HCT116 (cell line): ENCODE results near the gene ARGLU1. TPM values are rescaled to one million over a fixed set of nuclear protein-coding genes. Genes with fewer than 3 reads are reported as not detected.

ENCODE experiments used
- ATAC-seq: fragments of 200-7000 bp; cut with Tn5 transposase; 2 replicates; pipeline ENCODE4 v1.9.1; 2020; ENCODE audit warnings: mild to moderate bottlenecking, moderate library complexity
- BruUV-seq: library from RNA; stranded (reverse); fragments of 400-500 nt; replicated peaks from 2 replicates; lab custom pipeline; 2021; lab: Mats Ljungman, UMichigan
- CTCF ChIA-PET: fragments of 300-600 bp; sonication (Branson Sonifier 250); formaldehyde crosslinking; loops from one replicate; lab custom pipeline; 2021; ENCODE audit warnings: antibody characterized with exemption; lab: Charles Lee
- POLR2A ChIA-PET: fragments of 300-600, 350-600 bp; sonication (Branson Sonifier 250); formaldehyde crosslinking; loops from one replicate; lab custom pipeline; 2021; ENCODE audit warnings: antibody characterized with exemption; lab: Charles Lee
- RAD21 ChIA-PET, 2 experiments: fragments of 300-600 bp; sonication (Branson Sonifier 250); formaldehyde crosslinking; loops; one replicate each; lab custom pipeline; 2023; ENCODE audit warnings: low total read pairs in 2 of 2; ENCODE audit not compliant: uncharacterized antibody in 2 of 2, unreplicated experiment in 2 of 2, low non-redundant PET in 1 of 2; lab: Charles Lee
- DNase-seq: peaks from one replicate; pipeline ENCODE4 v3.0.0-alpha.2; 2010; ENCODE audit warnings: low read depth, low spot score
- H2AFZ ChIP-seq: fragments of 200-600 bp; shearing (Covaris generic), sonication (generic); 2 replicates; pipeline ENCODE4 v1.6.1; 2017; ENCODE audit warnings: low read depth, mixed run types, mixed read lengths, antibody characterized with exemption, low read length; ENCODE audit not compliant: poor library complexity, severe bottlenecking
- H3K27ac ChIP-seq: 2 replicates; pipeline ENCODE4 v1.5.1; 2012; ENCODE audit warnings: low read depth, low read length
- H3K27me3 ChIP-seq: fragments of 200-600 bp; sonication (generic); 2 replicates; pipeline ENCODE4 v1.6.1; 2016; ENCODE audit warnings: mixed run types, low read length, mixed read lengths; ENCODE audit not compliant: insufficient read depth
- H3K36me3 ChIP-seq, 2 experiments: fragments of 200-500 bp in 1 of 2; fragments of 200-600 bp in 1 of 2; sonication (Bioruptor generic) in 1 of 2; sonication (generic) in 1 of 2; 2 replicates each; pipeline versions ENCODE4 v1.5.1 to v1.6.1; 2014 to 2016; ENCODE audit warnings: low read length in 2 of 2, inconsistent platforms in 1 of 2, mixed read lengths in 1 of 2, mixed run types in 1 of 2; ENCODE audit not compliant: insufficient read depth in 2 of 2, control insufficient read depth in 1 of 2
- H3K4me1 ChIP-seq, 2 experiments: fragments of 200-600 bp in 1 of 2; sonication (generic) in 1 of 2; 2 replicates each; pipeline versions ENCODE4 v1.5.1 to v1.6.1; 2012 to 2017; ENCODE audit warnings: low read length in 2 of 2, inconsistent platforms in 1 of 2, mild to moderate bottlenecking in 1 of 2, mixed read lengths in 1 of 2, mixed run types in 1 of 2, moderate library complexity in 1 of 2; ENCODE audit not compliant: insufficient read depth in 2 of 2, control insufficient read depth in 1 of 2
- H3K4me2 ChIP-seq: fragments of 200-600 bp; sonication (generic); 2 replicates; pipeline ENCODE4 v1.6.1; 2017; ENCODE audit warnings: mixed run types, low read length, mixed read lengths
- H3K4me3 ChIP-seq, 2 experiments: fragments of 200-600 bp in 1 of 2; sonication (generic) in 1 of 2; replicated peaks in 1 of 2; 2 replicates each; pipeline ENCODE4 v1.5.1; 2011 to 2016; ENCODE audit warnings: low read length in 2 of 2, control low read depth in 1 of 2, low read depth in 1 of 2, mild to moderate bottlenecking in 1 of 2, mixed read lengths in 1 of 2, mixed run types in 1 of 2
- H3K79me2 ChIP-seq: fragments of 200-600 bp; sonication (generic); 2 replicates; pipeline ENCODE4 v1.6.1; 2017; ENCODE audit warnings: mild to moderate bottlenecking, mixed run types, low read length, moderate library complexity, mixed read lengths; ENCODE audit not compliant: insufficient read depth
- H3K9ac ChIP-seq: fragments of 200-600 bp; sonication (generic); 2 replicates; pipeline ENCODE4 v1.6.1; 2016; ENCODE audit warnings: low read length, mixed read lengths
- H3K9me2 ChIP-seq: fragments of 200-600 bp; sonication (generic), shearing (Covaris generic); 2 replicates; pipeline ENCODE4 v1.6.1; 2017; ENCODE audit warnings: mixed run types, mild to moderate bottlenecking, moderate library complexity; ENCODE audit not compliant: insufficient read depth
- H3K9me3 ChIP-seq, 2 experiments: fragments of 200-500 bp in 1 of 2; fragments of 200-600 bp in 1 of 2; sonication (Bioruptor generic) in 1 of 2; sonication (generic) in 1 of 2; 2 replicates each; pipeline ENCODE4 v1.6.1; 2014 to 2017; ENCODE audit warnings: low read length in 2 of 2, mixed read lengths in 2 of 2, inconsistent platforms in 1 of 2, low read depth in 1 of 2, mild to moderate bottlenecking in 1 of 2, mixed run types in 1 of 2, moderate library complexity in 1 of 2; ENCODE audit not compliant: control insufficient read depth in 1 of 2, insufficient read depth in 1 of 2
- H4K20me1 ChIP-seq: fragments of 200-600 bp; sonication (generic), shearing (Covaris generic); 2 replicates; pipeline ENCODE4 v1.6.1; 2017; ENCODE audit warnings: mixed run types, mild to moderate bottlenecking, moderate library complexity; ENCODE audit not compliant: insufficient read depth
- CBX3 ChIP-seq: IDR thresholded peaks from 2 replicates; pipeline ENCODE4 v1.6.1; 2012; ENCODE audit warnings: low read depth
- CEBPB ChIP-seq: IDR thresholded peaks from 2 replicates; pipeline ENCODE4 v1.6.1; 2012; ENCODE audit warnings: low read depth
- CTCF ChIP-seq, 3 experiments: fragments of 200-600 bp in 1 of 3; sonication (generic) in 1 of 3; IDR thresholded peaks in 2 of 3; conservative IDR thresholded peaks in 1 of 3; 2 replicates each; pipeline ENCODE4 v1.5.1; 2012 to 2017; ENCODE audit warnings: low read depth in 2 of 3, low read length in 2 of 3, antibody characterized with exemption in 1 of 3, borderline replicate concordance in 1 of 3, control low read depth in 1 of 3, mild to moderate bottlenecking in 1 of 3, mixed read lengths in 1 of 3, mixed run types in 1 of 3, moderate library complexity in 1 of 3; ENCODE audit not compliant: insufficient read depth in 1 of 3
- EGR1 ChIP-seq: IDR thresholded peaks from 2 replicates; pipeline ENCODE4 v1.6.1; 2012; ENCODE audit warnings: low read depth
- ELF1 ChIP-seq: IDR thresholded peaks from 2 replicates; pipeline ENCODE4 v1.6.1; 2012; ENCODE audit warnings: low read depth, borderline replicate concordance
- EZH2phosphoT487 ChIP-seq: fragments of 200-600 bp; IDR thresholded peaks from 2 replicates; pipeline ENCODE4 v1.6.1; 2018; ENCODE audit warnings: antibody characterized with exemption, borderline replicate concordance
- FOSL1 ChIP-seq: IDR thresholded peaks from 2 replicates; pipeline ENCODE4 v1.6.1; 2012; ENCODE audit warnings: low read depth
- POLR2A ChIP-seq: IDR thresholded peaks from 2 replicates; pipeline ENCODE4 v1.7.0; 2011; ENCODE audit warnings: borderline replicate concordance; ENCODE audit not compliant: insufficient read depth, insufficient read length; ENCODE audit errors: extremely low read depth
- POLR2AphosphoS5 ChIP-seq: IDR thresholded peaks from 2 replicates; pipeline ENCODE4 v1.6.1; 2011; ENCODE audit warnings: mild to moderate bottlenecking, low read depth, low read length, moderate library complexity
- RAD21 ChIP-seq: IDR thresholded peaks from 2 replicates; pipeline ENCODE4 v1.6.1; 2012; ENCODE audit warnings: low read depth, mild to moderate bottlenecking
- SP1 ChIP-seq: IDR thresholded peaks from 2 replicates; pipeline ENCODE4 v1.6.1; 2012; ENCODE audit warnings: low read depth
- SRF ChIP-seq: IDR thresholded peaks from 2 replicates; pipeline ENCODE4 v1.6.1; 2012; ENCODE audit warnings: low read depth
- YY1 ChIP-seq: IDR thresholded peaks from 2 replicates; pipeline ENCODE4 v1.6.1; 2011; ENCODE audit warnings: low read length, low read depth, moderate library complexity, mild to moderate bottlenecking; ENCODE audit not compliant: insufficient replicate concordance; ENCODE audit errors: extremely low read depth
- ZNF274 ChIP-seq: fragments of 200-500 bp; sonication (Bioruptor generic); IDR thresholded peaks from 2 replicates; pipeline ENCODE4 v1.6.1; 2014; ENCODE audit warnings: mild to moderate bottlenecking, low read depth, low read length, inconsistent platforms
- intact Hi-C: fragments of 100-400 bp; cut with micrococcal nuclease; formaldehyde crosslinking; loops from 2 replicates; pipeline ENCODE4 v1.10.0; 2022
- total RNA-seq: library from RNA; stranded (reverse); gene quantifications from one replicate; pipeline ENCODE4 v1.2.1, GENCODE V29; 2021; ENCODE audit not compliant: unreplicated experiment
- TF ChIP-seq, protein P1 (sequence below): IDR thresholded peaks from 2 replicates; pipeline ENCODE4 v1.6.1; 2012
- TF ChIP-seq, protein P2 (sequence below): IDR thresholded peaks from 2 replicates; pipeline ENCODE4 v1.6.1; 2012; ENCODE audit warnings: low read depth
- TF ChIP-seq, protein P3 (sequence below): IDR thresholded peaks from 2 replicates; pipeline ENCODE4 v1.6.1; 2012

ARGLU1 gene
- total RNA-seq, 1 experiment from 2014 or later: 57.8 TPM

DNA sequence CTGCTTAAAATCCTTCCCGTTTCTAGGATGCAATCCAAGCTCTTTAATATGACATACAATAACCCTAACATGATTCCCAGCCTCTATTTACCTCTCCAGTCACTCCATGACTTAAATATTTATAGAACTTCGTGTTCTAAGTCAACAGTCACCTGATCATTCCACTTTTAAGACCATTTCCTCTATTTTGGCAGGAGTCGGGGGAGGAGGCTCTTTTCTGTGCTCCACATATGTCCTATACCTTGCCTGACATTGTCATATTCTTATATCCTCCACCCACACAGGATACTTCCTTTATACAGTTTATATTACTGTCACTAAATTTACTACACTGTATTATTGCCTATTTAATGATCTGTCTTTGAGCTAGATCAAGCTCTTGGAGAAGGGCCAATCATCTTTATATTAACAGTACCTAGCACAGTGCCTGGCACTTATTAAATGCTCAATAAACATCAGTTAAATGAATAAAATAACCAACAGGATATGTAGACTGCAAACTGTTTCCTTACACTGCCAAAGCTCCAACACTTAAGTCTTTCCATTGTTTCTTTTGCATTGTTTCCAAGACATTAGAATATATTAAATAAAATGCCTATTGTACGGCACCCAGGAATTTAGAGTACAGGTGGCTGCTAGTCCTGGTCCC lies 2.7 kb downstream of the ARGLU1 start:
- intact Hi-C loops: no loop called here
- no peak for DNase-seq
- Histone ChIP-seq H3K36me3 (no peaks in the 10 kb centered on the region), H3K9ac (no peak overlapping the region), H3K4me1 (peaks cover 20 to 38% of the 10 kb centered on the region in 2 experiments), H3K4me3 (no peak overlapping the region), H3K4me2 (peak overlapping the region; percentile 87), H3K79me2 (peaks cover 78% of the 10 kb centered on the region), H3K9me2 (no peaks in the 10 kb centered on the region), H4K20me1 (peaks cover 57% of the 10 kb centered on the region; the same call in 1 of the 2 replicates), H3K27me3 (no peaks in the 10 kb centered on the region), H3K27ac (no peak overlapping the region), H3K9me3 (no peaks in the 10 kb centered on the region), H2AFZ (no peak overlapping the region)
- no TSS peak for BruUV-seq
- TF ChIP-seq, protein P1, sequence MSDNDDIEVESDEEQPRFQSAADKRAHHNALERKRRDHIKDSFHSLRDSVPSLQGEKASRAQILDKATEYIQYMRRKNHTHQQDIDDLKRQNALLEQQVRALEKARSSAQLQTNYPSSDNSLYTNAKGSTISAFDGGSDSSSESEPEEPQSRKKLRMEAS: no peak
- TF ChIP-seq, protein P2, sequence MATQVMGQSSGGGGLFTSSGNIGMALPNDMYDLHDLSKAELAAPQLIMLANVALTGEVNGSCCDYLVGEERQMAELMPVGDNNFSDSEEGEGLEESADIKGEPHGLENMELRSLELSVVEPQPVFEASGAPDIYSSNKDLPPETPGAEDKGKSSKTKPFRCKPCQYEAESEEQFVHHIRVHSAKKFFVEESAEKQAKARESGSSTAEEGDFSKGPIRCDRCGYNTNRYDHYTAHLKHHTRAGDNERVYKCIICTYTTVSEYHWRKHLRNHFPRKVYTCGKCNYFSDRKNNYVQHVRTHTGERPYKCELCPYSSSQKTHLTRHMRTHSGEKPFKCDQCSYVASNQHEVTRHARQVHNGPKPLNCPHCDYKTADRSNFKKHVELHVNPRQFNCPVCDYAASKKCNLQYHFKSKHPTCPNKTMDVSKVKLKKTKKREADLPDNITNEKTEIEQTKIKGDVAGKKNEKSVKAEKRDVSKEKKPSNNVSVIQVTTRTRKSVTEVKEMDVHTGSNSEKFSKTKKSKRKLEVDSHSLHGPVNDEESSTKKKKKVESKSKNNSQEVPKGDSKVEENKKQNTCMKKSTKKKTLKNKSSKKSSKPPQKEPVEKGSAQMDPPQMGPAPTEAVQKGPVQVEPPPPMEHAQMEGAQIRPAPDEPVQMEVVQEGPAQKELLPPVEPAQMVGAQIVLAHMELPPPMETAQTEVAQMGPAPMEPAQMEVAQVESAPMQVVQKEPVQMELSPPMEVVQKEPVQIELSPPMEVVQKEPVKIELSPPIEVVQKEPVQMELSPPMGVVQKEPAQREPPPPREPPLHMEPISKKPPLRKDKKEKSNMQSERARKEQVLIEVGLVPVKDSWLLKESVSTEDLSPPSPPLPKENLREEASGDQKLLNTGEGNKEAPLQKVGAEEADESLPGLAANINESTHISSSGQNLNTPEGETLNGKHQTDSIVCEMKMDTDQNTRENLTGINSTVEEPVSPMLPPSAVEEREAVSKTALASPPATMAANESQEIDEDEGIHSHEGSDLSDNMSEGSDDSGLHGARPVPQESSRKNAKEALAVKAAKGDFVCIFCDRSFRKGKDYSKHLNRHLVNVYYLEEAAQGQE: no peak
- no peak for TF ChIP-seq RAD21
- TF ChIP-seq, protein P3, sequence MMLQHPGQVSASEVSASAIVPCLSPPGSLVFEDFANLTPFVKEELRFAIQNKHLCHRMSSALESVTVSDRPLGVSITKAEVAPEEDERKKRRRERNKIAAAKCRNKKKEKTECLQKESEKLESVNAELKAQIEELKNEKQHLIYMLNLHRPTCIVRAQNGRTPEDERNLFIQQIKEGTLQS: no peak
- no peak for TF ChIP-seq YY1
- no peak for TF ChIP-seq POLR2AphosphoS5
- TF ChIP-seq EZH2phosphoT487: no peak
- no peak for TF ChIP-seq CBX3
- TF ChIP-seq SP1: no peak
- no peak for TF ChIP-seq CTCF (IDR thresholded peaks at IDR 0.05 in 2 of 3, conservative IDR thresholded peaks at IDR 0.05 in 1 of 3; ENCODE audit: borderline replicate concordance in 1 of 3, insufficient read depth in 1 of 3, low read depth in 2 of 3, low read length in 2 of 3)
- TF ChIP-seq ZNF274: no peak
- TF ChIP-seq CEBPB: no peak
- no peak for TF ChIP-seq EGR1
- no peak for TF ChIP-seq ELF1
- no peak for TF ChIP-seq SRF
- no peak for TF ChIP-seq FOSL1
- TF ChIP-seq POLR2A: no peak
- no peak for ATAC-seq
- ChIA-PET CTCF (interaction anchor here (1.7 kb wide), 1 partner anchor 55 kb away, joined by 4 read pairs; no protein-coding TSS in a partner anchor), POLR2A (no interaction called here), RAD21 (no interaction called here)
